Right lobe of liver (tissue), 6 donors: Measurements from ENCODE around the gene MYH14. TPM values are rescaled to one million over a fixed set of nuclear protein-coding genes. Genes with fewer than 3 reads are reported as not detected.

Experiments used
- ATAC-seq, 4 donors: fragments of 200-7000 bp; cut with Tn5 transposase; one replicate each; pipeline ENCODE4 v1.9.1; 2020; ENCODE audit warnings: mild to moderate bottlenecking in 4 of 4, moderate library complexity in 4 of 4
- DNase-seq, 3 donors: peaks; one replicate each; pipeline ENCODE4 v3.0.0-alpha.2; 2020
- H3K27ac ChIP-seq, 3 donors: fragments of 200-600 bp; one replicate each; pipeline ENCODE4 v1.8.0; 2022
- H3K27me3 ChIP-seq, 2 donors: fragments of 200-600 bp; one replicate each; pipeline ENCODE4 v1.8.0; 2022
- H3K36me3 ChIP-seq, 4 donors: fragments of 200-600 bp; sonication (generic) in 1 of 4; one replicate each; pipeline versions ENCODE4 v1.5.1 to v1.8.0; 2017 to 2022; ENCODE audit warnings: control low read depth in 1 of 4
- H3K4me1 ChIP-seq, 4 donors: fragments of 200-600 bp; sonication (generic) in 1 of 4; one replicate each; pipeline versions ENCODE4 v1.5.1 to v1.8.0; 2017 to 2022; ENCODE audit warnings: control low read depth in 1 of 4
- H3K4me3 ChIP-seq, 3 donors: fragments of 200-600 bp; one replicate each; pipeline ENCODE4 v1.8.0; 2022
- H3K9me3 ChIP-seq, 4 donors: fragments of 200-600 bp; sonication (generic) in 1 of 4; one replicate each; pipeline versions ENCODE4 v1.5.1 to v1.8.0; 2017 to 2022; ENCODE audit warnings: control low read depth in 1 of 4
- POLR2A ChIP-seq: fragments of 450-650 bp; IDR thresholded peaks from one replicate; pipeline ENCODE4 v1.6.1; 2017; ENCODE audit warnings: antibody characterized with exemption, mild to moderate bottlenecking
- WGBS: methylation state at CpG from one replicate; pipeline ENCODE4 v1.1.6; 2018; ENCODE audit warnings: low coverage, low lambda C conversion rate; ENCODE audit not compliant: insufficient coverage; ENCODE audit errors: missing lambda C conversion rate; 5-methylcytosine and 5-hydroxymethylcytosine counted together
- intact Hi-C, 2 donors: fragments of 100-400 bp; cut with DNase I; formaldehyde crosslinking; loops; one replicate each; pipeline versions ENCODE4 v1.11.2 to v1.14.1; 2022
- total RNA-seq, 6 experiments: library from RNA; depleted of rRNA in 2 of 6; stranded (reverse); fragments of >200 nt in 2 of 6; fragmentation: NEBNext Ultra II Directional in 3 of 6; extraction: Animal tissue kit (Norgen Biotek cat#: 25700) in 3 of 6; gene quantifications; one replicate each; pipeline versions ENCODE4 v1.1.0 to v1.2.4, GENCODE V29; 2016 to 2023
- TF ChIP-seq, protein P1 (sequence below), 4 donors: fragments of 200-600 bp in 3 of 4; fragments of 450-650 bp in 1 of 4; IDR thresholded peaks; one replicate each; pipeline versions ENCODE4 v1.5.1 to v1.8.0; 2016 to 2022; ENCODE audit warnings: antibody characterized with exemption in 4 of 4, mild to moderate bottlenecking in 2 of 4
- donor health status: DM: no; HTN: yes; CAD: no.
- donor health status: DM: no; HTN: no; CAD: no.
- donor health status: DM: no; HTN: no; CAD: no.
- donor health status: DM: no; HTN: yes; CAD: no.
- donor health status: DM: no; HTN: yes; CAD: no.

The MYH14 gene
- total RNA-seq, 6 experiments from 2014 or later: 49.1 to 89.0 (median 65.8) TPM

DNA sequence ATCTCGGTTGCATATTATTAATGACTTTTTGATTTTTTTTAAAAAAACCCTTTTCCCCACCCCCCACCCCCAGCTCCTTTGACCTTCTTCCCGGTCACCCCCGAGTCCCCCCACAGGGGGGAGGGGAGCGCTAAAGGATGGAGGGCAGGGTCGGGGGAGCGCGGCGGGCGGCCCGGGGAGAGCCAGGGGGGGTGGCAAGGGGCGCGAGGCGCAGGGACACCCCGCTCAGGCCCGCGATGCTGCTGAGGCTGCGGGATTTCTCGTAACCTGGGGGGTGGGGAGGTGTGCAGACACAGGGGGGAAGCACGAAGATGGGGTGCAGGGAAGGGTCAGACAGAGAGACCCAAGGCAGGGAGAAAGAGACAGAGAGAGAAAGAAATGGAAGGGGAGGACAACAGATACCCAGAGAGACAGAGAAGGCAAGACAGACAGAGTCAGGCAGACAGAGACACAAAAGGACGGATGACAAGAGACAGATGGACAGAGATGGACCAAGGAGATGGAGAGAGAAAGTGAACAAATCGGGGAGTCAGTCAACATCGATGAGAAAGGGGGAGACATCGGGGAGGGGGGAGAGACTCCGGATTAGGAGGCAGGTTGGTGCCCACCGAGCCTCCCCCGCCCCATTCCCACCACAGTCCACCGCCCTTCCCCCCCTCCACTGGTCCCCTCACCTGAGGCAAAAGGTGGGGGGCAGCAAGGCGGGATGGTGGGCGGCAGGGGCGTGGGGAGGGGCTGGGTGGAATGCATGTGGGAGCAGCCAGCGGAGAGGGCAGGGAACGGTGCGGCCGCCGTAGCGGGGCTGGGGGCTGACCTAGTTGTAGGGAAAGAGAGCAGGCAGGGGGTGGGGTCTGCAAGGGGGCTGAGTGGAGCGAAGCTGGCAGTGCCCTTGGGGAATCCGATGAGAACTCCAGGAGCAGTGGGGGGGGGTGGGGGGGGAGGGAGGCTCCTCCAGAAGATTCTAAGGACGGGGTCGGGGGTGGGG, 111.6 kb downstream of the MYH14 start:
- intact Hi-C loops: loop anchor here in 1 of 2 donors (5.0 kb wide), 1 partner anchor 413 kb away; no protein-coding TSS in a partner anchor

DNA sequence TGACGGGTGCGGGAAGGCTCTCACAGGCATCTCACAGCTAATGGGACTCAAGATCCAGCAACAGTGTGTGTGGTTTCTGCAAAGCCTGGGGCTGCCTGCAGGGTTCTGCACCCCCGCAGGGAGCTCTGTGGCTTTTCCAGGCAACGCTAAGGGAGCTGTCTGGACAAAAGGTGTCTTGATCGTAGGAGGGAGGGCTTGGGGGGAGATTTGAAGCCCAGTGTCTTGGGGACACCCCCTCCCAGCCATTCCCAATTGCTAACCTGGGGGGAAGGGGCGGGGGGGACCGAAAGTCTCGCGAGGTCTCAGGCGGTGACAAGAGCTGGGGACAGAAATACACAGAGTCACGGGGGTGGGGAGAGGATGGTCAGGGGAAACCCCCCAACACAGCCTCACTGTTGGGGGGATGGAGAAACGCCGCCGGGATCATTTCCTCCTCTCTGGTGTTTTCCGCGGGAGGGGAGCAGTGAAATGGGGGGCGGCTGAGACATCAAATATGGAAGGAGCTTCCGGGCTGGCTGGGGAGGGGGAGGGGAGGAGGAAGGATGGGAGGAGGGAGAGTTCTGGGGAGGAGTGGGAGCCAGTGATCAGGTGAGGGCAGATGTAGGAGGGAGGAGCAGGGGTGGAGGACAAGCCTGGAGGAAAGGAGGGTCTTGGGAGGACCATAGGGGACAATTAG, 112.5 kb downstream of the MYH14 start:
- Histone ChIP-seq H3K4me1 (no peaks in the 10 kb centered on the region), H3K27ac (no peak overlapping the region), H3K4me3 (no peak overlapping the region), H3K36me3 (no peaks in the 10 kb centered on the region), H3K27me3 (no peaks in the 10 kb centered on the region), H3K9me3 (no peaks in the 10 kb centered on the region)
- no peak for TF ChIP-seq POLR2A
- TF ChIP-seq, protein P1, sequence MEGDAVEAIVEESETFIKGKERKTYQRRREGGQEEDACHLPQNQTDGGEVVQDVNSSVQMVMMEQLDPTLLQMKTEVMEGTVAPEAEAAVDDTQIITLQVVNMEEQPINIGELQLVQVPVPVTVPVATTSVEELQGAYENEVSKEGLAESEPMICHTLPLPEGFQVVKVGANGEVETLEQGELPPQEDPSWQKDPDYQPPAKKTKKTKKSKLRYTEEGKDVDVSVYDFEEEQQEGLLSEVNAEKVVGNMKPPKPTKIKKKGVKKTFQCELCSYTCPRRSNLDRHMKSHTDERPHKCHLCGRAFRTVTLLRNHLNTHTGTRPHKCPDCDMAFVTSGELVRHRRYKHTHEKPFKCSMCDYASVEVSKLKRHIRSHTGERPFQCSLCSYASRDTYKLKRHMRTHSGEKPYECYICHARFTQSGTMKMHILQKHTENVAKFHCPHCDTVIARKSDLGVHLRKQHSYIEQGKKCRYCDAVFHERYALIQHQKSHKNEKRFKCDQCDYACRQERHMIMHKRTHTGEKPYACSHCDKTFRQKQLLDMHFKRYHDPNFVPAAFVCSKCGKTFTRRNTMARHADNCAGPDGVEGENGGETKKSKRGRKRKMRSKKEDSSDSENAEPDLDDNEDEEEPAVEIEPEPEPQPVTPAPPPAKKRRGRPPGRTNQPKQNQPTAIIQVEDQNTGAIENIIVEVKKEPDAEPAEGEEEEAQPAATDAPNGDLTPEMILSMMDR (IDR thresholded peaks at IDR 0.05): no peak
- ATAC-seq (no peak), DNase-seq (no peak)
- 11% methylated on average over 15 of the region's 18 CpGs for WGBS
- intact Hi-C loops: loop anchor here in 1 of 2 donors (5.0 kb wide), 1 partner anchor 414 kb away; no protein-coding TSS in a partner anchor

More for the DNA sequence above, 111.6 kb downstream of the MYH14 start:
- no peak for DNase-seq
- Histone ChIP-seq H3K27me3 (no peaks in the 10 kb centered on the region), H3K4me3 (no peak overlapping the region), H3K27ac (no peak overlapping the region), H3K4me1 (no peaks in the 10 kb centered on the region), H3K36me3 (no peaks in the 10 kb centered on the region), H3K9me3 (no peaks in the 10 kb centered on the region)
- WGBS: 5% methylated on average over 27 of the region's 40 CpGs
- ATAC-seq: no peak
- TF ChIP-seq, protein P1 (IDR thresholded peaks at IDR 0.05): no peak
- no peak for TF ChIP-seq POLR2A

DNA sequence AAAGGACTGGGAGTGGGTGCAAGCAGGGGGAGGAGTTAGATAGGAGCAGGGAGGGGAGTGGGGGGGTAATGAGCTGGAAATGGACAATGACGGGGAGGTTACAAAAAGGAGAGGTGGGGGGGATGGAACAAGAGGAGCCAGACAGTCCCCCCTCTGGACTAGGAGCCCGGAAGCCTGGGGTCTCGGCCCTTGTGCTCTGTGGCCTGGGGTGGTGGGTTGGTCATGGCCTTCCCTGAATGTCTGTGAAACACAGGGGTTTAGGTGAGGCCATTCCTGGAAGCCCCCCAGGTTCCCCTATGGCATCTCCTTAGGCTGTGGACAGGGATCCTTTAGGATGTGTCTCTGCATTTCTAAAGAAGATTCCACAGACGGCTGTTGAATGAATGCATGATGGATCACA, 113.7 kb downstream of the MYH14 start:
- intact Hi-C loops: loop anchor here in 1 of 2 donors (5.0 kb wide), 1 partner anchor 415 kb away; no protein-coding TSS in a partner anchor
- TF ChIP-seq, protein P1 (IDR thresholded peaks at IDR 0.05): no peak
- TF ChIP-seq POLR2A: no peak
- Histone ChIP-seq H3K9me3 (no peaks in the 10 kb centered on the region), H3K27me3 (no peaks in the 10 kb centered on the region), H3K4me3 (no peak overlapping the region), H3K27ac (no peak overlapping the region), H3K4me1 (no peaks in the 10 kb centered on the region), H3K36me3 (no peaks in the 10 kb centered on the region)
- DNase-seq (no peak), ATAC-seq (no peak)
- 63% methylated on average over 1 of the region's 4 CpGs for WGBS

DNA sequence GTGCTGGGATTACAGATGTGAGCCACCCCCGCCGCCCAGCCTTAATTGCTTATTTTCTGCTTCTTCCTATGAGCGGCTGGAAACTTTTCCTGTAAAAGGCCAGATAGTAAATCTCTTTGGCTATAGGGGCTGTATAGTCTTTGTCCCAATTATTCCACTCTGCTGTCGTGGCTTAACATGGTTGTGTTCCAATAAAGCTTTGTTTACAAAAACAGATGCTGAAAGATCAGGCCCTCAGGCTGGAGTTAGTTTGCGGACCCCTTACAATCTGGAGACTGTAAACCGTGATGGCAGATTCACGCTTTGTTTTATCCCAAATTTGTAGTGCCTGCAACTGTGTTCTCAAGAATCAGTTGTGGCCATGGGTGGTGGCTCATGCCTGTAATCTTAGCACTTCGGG, 115.0 kb downstream of the MYH14 start:
- Histone ChIP-seq H3K27me3 (no peaks in the 10 kb centered on the region), H3K9me3 (no peaks in the 10 kb centered on the region), H3K4me3 (no peak overlapping the region), H3K27ac (no peak overlapping the region), H3K36me3 (no peaks in the 10 kb centered on the region), H3K4me1 (no peaks in the 10 kb centered on the region)
- DNase-seq (no peak), ATAC-seq (no peak)
- WGBS: 87% methylated on average over 5 of the region's 8 CpGs
- TF ChIP-seq POLR2A: no peak
- TF ChIP-seq, protein P1 (IDR thresholded peaks at IDR 0.05): no peak
- intact Hi-C loops: loop anchor here in 1 of 2 donors (5.0 kb wide), 1 partner anchor 416 kb away; no protein-coding TSS in a partner anchor
